Activated T-helper 2 cell treated with anti-CD3 and anti-CD28 coated beads, Interferon-gamma antibody, Interleukin-2, Interleukin-4, amounts not matched to agents 10 μg/mL and 5 μg/mL and 100 μg/mL, durations not matched to agents 14 hours and 24 hours and 36 hours (primary cell): Measurements from ENCODE around the gene MT1A. TPM values are rescaled to one million over a fixed set of nuclear protein-coding genes. Genes with fewer than 3 reads are reported as not detected.
A peak's percentile ranks its signal among the peaks of the same experiment; 100 is the strongest.

ENCODE experiments used
- DNase-seq: peaks from one replicate; pipeline ENCODE4 v3.0.0; 2021; ENCODE audit warnings: low spot score
- H3K27ac Mint-ChIP-seq: one replicate; pipeline ENCODE4 v1.8.0; 2021; ENCODE audit warnings: mixed read lengths
- H3K27me3 Mint-ChIP-seq: one replicate; pipeline ENCODE4 v1.8.0; 2021; ENCODE audit warnings: low read depth, mixed read lengths
- H3K36me3 Mint-ChIP-seq: one replicate; pipeline ENCODE4 v1.8.0; 2021; ENCODE audit warnings: low read depth, mixed read lengths
- H3K4me1 Mint-ChIP-seq: one replicate; pipeline ENCODE4 v1.8.0; 2021; ENCODE audit warnings: low read depth, mixed read lengths
- H3K4me3 Mint-ChIP-seq: one replicate; pipeline ENCODE4 v1.8.0; 2021; ENCODE audit warnings: low read depth, mild to moderate bottlenecking, moderate library complexity, mixed read lengths
- H3K9me3 Mint-ChIP-seq: one replicate; pipeline ENCODE4 v1.8.0; 2021; ENCODE audit warnings: mixed read lengths
- intact Hi-C: fragments of 100-400 bp; cut with micrococcal nuclease; formaldehyde crosslinking; loops from one replicate; pipeline ENCODE4 v1.15.1; 2023
- total RNA-seq: library from RNA; stranded (reverse); gene quantifications from 2 replicates; pipeline ENCODE4 v1.2.3, GENCODE V29; 2022

Gene MT1A
- total RNA-seq, 1 donor from 2014 or later: 8.3 TPM

DNA sequence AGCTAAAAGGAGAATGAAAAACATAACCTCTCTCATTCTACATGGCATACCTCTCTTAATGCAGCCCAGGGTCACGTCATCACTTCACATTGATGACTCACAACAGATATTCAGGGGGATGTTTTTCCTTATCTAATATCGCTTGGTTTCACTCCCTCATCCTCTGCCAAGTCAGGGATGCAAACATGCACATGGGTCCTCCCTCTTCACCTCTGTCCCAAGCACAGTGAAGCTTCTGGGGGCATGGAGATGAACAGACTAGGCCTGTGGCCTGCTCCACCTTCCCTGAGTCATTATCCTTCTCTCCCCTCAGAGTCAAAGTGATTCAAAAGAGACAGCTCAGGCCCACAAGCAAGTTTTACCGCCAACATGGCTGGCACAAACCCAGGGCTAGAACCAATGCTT is 32.4 kb upstream of the MT1A start:
- Mint-ChIP-seq H3K27me3 (peaks cover 6% of the 10 kb centered on the region), H3K4me1 (peaks cover 41% of the 10 kb centered on the region), H3K27ac (no peak overlapping the region), H3K9me3 (no peaks in the 10 kb centered on the region), H3K36me3 (peaks cover 16% of the 10 kb centered on the region), H3K4me3 (no peak overlapping the region)
- intact Hi-C loops: no loop called here
- no peak for DNase-seq

DNA sequence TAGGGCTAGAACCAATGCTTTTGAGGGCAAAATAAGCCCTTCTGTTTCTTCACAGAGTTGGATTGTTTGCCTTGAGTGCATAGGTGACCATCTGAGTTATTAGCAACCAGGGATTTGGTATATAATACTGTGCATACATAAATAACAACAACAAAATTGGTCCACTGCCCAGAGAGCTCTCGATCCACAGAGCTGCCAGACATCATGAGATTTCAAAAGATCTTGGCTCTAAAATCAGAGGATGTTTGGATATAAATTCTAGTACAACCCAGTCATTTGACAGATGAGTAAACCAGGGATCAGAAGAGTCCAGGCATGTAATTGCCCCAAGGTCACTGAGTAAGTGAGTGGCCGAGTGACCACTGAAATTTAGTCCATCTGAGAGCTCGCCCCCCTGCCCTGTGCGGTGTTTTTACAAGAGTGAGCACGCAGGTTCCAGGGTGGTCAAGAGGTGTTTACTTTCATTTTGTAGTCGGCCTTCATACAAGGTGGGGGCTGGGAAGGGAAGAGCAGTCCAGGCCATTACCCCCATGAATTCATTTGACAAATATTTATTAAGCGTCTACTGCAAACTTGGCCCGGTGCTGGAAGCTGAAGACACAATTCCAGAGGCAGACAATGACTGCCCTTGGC is 31.9 kb upstream of the MT1A start:
- Mint-ChIP-seq H3K36me3 (peaks cover 16% of the 10 kb centered on the region), H3K27me3 (peaks cover 4% of the 10 kb centered on the region), H3K27ac (peak overlapping the region; percentile 65), H3K4me3 (no peak overlapping the region), H3K9me3 (no peaks in the 10 kb centered on the region), H3K4me1 (peaks cover 46% of the 10 kb centered on the region)
- no peak for DNase-seq
- intact Hi-C loops: no loop called here

DNA sequence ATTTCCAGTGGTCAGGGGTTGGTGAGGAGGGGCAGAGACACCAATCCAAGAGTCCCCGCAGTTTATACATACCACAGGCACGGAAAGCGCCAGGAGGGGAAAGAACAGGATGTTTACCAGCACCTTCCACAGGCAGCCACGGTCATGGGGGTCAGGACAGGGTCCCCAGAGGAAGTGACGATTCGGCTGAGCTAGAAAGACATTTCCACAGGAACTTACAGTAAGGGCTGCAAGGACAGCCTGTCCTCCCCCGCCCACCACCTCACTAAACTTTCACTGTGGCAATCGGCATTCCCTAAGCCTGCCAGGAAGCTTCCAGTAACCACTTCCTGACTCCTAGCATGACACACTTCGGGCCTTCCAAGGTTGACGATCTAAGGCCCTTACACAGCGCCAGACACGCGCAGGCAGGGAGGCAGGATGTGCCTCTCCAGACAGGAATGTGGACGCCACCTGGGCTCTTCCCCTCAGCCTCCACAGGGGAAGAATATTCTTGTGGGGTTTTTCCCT is 31.3 kb upstream of the MT1A start:
- intact Hi-C loops: no loop called here
- Mint-ChIP-seq H3K9me3 (no peaks in the 10 kb centered on the region), H3K4me1 (peaks cover 48% of the 10 kb centered on the region), H3K4me3 (peak overlapping the region; percentile 22), H3K27ac (peak overlapping the region; percentile 65), H3K27me3 (peaks cover 1% of the 10 kb centered on the region), H3K36me3 (peaks cover 16% of the 10 kb centered on the region)
- no peak for DNase-seq

DNA sequence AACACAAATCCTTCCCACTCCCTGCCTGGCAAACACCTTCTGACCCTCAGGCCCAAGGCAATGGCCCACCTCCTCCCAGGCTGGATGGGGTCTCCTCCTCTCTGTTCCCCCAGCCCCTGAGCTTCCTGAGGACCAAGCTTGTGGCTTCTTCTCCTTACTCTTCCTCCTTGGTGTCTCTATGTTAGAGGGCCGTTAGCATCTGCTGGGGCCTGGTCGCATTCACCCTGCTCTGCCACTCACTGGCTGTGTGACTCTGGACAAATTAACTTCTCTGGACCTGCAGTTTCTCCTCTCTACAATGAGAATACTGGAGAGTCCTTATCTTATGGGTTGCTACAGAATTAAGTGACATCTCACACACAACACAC is 30.8 kb upstream of the MT1A start:
- no peak for DNase-seq
- no peaks in the 10 kb centered on the region for H3K27me3 Mint-ChIP-seq
- H3K4me3 Mint-ChIP-seq: peak overlapping the region; percentile 97
- H3K27ac Mint-ChIP-seq: peak overlapping the region; percentile 82
- H3K9me3 Mint-ChIP-seq: no peaks in the 10 kb centered on the region
- intact Hi-C loops: loop anchor here (1.0 to 2.0 kb wide), 5 partner anchors 10 to 435 kb away; partner anchors contain the start of genes MT1E and MT1X
- H3K36me3 Mint-ChIP-seq: peaks cover 16% of the 10 kb centered on the region
- H3K4me1 Mint-ChIP-seq: peaks cover 52% of the 10 kb centered on the region

DNA sequence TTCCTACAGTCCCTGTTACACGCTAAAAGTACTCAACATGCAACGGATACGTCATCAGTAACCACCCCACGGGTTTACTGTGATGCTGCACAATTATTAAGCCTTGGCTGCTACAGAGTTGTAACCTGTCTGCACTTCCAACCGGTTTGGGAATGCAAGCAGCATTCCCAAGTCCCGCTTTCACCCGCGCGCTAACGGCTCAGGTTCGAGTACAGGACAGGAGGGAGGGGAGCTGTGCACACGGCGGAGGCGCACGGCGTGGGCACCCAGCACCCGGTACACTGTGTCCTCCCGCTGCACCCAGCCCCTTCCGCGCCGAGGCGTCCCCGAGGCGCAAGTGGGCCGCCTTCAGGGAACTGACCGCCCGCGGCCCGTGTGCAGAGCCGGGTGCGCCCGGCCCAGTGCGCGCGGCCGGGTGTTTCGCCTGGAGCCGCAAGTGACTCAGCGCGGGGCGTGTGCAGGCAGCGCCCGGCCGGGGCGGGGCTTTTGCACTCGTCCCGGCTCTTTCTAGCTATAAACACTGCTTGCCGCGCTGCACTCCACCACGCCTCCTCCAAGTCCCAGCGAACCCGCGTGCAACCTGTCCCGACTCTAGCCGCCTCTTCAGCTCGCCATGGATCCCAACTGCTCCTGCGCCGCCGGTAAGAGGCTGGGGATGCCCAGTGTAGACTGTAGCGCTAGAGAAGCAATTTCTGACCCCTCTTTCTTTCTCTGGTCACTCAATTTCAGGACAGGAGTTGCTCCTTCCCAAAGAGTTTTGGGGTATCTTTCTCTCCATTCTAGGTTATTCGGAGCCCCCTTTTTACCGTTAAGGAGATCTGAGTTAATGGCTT is 30.2 kb upstream of the MT1A start, which contains the start of gene MT2A:
TSS of gene MT2A (plus strand) at position 542 of the 833 bp plus-strand sequence. CDS start at position 614, 72 bp downstream.
- peaks cover 55% of the 10 kb centered on the region for H3K4me1 Mint-ChIP-seq
- no peaks in the 10 kb centered on the region for H3K9me3 Mint-ChIP-seq
- intact Hi-C loops: loop anchor here (1.0 to 2.0 kb wide), 5 partner anchors 9 to 435 kb away; partner anchors contain the start of genes MT1E and MT1X
- peaks cover 16% of the 10 kb centered on the region for H3K36me3 Mint-ChIP-seq
- H3K4me3 Mint-ChIP-seq: peak within 1 kb of the TSS; percentile 97
- no peaks in the 10 kb centered on the region for H3K27me3 Mint-ChIP-seq
- peak within 1 kb of the TSS; percentile 99 for H3K27ac Mint-ChIP-seq
- peak; percentile 88 for DNase-seq

DNA sequence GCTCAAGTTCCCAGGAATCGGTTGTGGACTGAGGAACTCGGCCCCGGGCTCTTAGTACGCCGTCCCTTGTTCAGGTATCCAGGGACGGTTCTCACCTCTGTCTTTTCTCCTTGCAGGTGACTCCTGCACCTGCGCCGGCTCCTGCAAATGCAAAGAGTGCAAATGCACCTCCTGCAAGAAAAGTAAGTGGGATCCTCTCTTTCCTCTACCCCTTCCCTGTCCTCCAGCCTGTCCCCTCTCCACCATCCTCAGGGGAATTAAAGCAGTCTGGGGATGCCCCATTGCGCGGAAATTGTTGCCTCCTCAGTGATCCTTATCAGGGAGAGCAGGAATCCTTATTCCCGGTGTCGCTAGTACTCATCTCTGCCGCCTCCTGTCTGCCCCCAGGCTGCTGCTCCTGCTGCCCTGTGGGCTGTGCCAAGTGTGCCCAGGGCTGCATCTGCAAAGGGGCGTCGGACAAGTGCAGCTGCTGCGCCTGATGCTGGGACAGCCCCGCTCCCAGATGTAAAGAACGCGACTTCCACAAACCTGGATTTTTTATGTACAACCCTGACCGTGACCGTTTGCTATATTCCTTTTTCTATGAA is 29.5 kb upstream of the MT1A start:
- intact Hi-C loops: loop anchor here (1.0 to 2.0 kb wide), 5 partner anchors 8 to 434 kb away; partner anchors contain the start of genes MT1E and MT1X
- peak overlapping the region; percentile 99 for H3K27ac Mint-ChIP-seq
- peaks cover 16% of the 10 kb centered on the region for H3K36me3 Mint-ChIP-seq
- peak overlapping the region; percentile 97 for H3K4me3 Mint-ChIP-seq
- H3K27me3 Mint-ChIP-seq: no peaks in the 10 kb centered on the region
- DNase-seq: no peak
- H3K9me3 Mint-ChIP-seq: no peaks in the 10 kb centered on the region
- H3K4me1 Mint-ChIP-seq: peaks cover 58% of the 10 kb centered on the region

DNA sequence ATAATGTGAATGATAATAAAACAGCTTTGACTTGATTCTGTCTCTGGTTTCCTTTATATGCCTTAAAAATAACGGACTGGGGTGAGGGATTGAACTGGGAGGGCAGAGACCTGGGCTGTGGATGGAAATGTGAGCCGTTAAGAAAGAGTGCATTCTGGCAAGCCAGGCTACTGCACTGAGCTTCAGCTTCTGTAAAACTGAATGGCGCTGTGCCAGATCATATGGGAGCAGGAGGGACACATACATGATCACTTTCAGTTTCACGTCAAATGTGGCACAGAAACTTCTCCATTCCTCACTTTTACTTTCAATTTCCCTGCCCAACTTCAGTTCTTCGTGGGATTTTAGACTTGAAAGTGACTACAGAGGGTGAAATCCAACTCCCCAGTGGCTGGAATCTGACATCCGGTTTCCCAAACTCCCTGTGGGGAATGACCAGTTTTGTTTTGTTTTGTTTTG is 29.0 kb upstream of the MT1A start:
- peaks cover 63% of the 10 kb centered on the region for H3K4me1 Mint-ChIP-seq
- H3K27me3 Mint-ChIP-seq: no peaks in the 10 kb centered on the region
- no peaks in the 10 kb centered on the region for H3K9me3 Mint-ChIP-seq
- H3K27ac Mint-ChIP-seq: peak overlapping the region; percentile 99
- intact Hi-C loops: loop anchor here (2.0 kb wide), 2 partner anchors 253 to 433 kb away; no protein-coding TSS in a partner anchor
- peak overlapping the region; percentile 97 for H3K4me3 Mint-ChIP-seq
- H3K36me3 Mint-ChIP-seq: peaks cover 16% of the 10 kb centered on the region
- DNase-seq: peak; percentile 71

DNA sequence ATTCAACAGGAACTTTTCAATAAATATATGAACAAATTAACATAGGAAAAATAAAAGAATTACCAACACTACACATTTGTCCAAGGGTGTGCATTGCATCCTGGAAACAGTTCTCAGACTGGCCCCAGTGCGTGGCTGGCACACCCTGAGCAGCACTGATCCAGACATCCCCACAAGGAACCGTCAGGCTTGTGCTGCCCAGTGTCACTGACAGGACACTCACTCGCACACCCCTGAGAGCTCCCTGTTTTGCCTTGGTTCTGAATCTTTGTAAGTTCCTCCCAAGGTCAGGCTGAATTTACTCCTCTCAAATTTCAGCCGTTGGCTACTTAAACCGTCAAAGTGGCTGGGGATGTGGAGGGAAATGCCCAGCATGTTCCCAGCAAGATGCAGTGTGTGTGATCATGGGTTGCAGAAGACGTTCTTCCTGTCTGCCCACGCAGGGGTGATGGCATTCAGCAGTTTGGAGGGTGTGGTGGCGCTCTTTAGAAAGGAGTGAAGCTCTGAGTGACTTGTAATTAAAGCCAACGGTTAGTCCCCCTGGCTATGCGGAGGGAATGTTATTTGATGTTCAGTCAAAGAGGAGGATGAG is 28.4 kb upstream of the MT1A start:
- Mint-ChIP-seq H3K9me3 (no peaks in the 10 kb centered on the region), H3K4me3 (peak overlapping the region; percentile 97), H3K27ac (peak overlapping the region; percentile 99), H3K4me1 (peaks cover 69% of the 10 kb centered on the region), H3K27me3 (no peaks in the 10 kb centered on the region), H3K36me3 (peaks cover 16% of the 10 kb centered on the region)
- intact Hi-C loops: loop anchor here (1.0 to 10.0 kb wide), 6 partner anchors 33 to 690 kb away; partner anchors contain the start of genes MT1G, MT1H, NUDT21 and OGFOD1
- DNase-seq: peak; percentile 54

DNA sequence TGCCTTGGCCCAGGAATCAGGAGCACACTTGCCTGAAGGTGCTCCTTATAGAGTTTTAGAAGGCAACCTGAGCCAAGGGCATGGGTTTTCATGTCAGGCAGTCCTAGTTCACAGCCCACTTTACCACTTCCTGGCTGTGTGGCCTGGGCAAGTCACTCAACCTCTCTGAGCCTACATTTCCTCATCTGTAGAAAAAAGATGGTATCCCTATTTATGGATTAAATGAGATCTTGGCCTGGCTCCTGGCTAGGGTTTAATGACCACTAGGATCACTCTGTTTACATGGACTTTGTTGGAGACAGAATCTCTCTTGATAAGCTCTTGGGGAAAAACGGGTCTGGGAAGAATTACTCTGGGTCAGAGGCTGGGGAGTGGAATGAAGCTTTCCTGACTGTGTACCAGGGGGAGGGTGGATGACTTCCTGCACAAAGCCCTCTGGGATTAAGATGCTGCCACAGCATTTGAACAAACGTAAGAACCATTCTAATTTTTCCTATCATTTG is 27.8 kb upstream of the MT1A start:
- Mint-ChIP-seq H3K36me3 (peaks cover 16% of the 10 kb centered on the region), H3K27me3 (no peaks in the 10 kb centered on the region), H3K4me1 (peaks cover 75% of the 10 kb centered on the region), H3K4me3 (peak overlapping the region; percentile 97), H3K27ac (peak overlapping the region; percentile 99), H3K9me3 (no peaks in the 10 kb centered on the region)
- intact Hi-C loops: loop anchor here (1.0 to 10.0 kb wide), 6 partner anchors 33 to 690 kb away; partner anchors contain the start of genes MT1G, MT1H, NUDT21 and OGFOD1
- DNase-seq: no peak

DNA sequence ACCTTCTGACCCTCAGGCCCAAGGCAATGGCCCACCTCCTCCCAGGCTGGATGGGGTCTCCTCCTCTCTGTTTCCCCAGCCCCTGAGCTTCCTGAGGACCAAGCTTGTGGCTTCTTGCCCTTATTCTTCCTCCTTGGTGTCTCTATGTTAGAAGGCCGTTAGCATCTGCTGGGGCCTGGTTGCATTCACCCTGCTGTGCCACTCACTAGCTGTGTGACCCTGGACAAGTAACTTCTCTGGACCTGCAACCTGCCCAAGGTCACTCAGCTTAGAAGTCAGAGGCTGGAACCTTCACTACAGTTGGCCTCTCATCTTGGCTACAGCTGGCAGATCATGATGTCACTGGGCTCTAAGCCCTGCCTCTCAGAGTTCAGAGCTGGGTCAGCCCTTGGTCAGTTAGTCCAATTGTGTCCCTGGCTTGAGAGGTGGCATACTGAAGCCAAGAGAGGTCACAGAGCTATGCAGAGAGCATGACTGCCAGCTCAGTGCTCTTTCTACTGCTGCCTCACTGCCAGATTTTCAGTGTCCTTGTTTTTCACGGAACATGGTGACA is 27.1 kb upstream of the MT1A start:
- no peaks in the 10 kb centered on the region for H3K27me3 Mint-ChIP-seq
- H3K4me1 Mint-ChIP-seq: peaks cover 71% of the 10 kb centered on the region
- H3K27ac Mint-ChIP-seq: peak overlapping the region; percentile 99
- intact Hi-C loops: loop anchor here (2.0 to 10.0 kb wide), 3 partner anchors 57 to 403 kb away; partner anchors contain the start of genes MT1G and MT1H
- DNase-seq: no peak
- H3K36me3 Mint-ChIP-seq: peaks cover 16% of the 10 kb centered on the region
- H3K4me3 Mint-ChIP-seq: peak overlapping the region; percentile 27
- H3K9me3 Mint-ChIP-seq: no peaks in the 10 kb centered on the region

DNA sequence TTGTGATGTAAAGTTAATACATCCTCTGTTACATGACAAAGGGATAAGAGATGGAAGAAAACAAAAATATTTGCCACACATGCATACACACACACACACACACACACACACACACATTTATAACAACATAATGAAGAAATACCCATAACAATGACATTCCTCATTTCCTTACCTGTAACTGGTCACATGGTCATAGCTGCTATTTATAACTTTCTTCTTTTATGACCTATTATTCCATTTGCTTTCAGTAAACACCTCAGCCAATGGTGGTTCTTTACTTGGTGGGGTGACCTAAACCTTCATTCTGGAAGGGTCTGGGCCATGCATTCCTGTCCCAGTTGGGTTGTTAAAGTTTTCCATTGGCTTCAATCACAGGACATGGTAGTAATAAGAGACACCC is 24.8 kb upstream of the MT1A start:
- Mint-ChIP-seq H3K4me1 (peaks cover 69% of the 10 kb centered on the region), H3K9me3 (no peaks in the 10 kb centered on the region), H3K27me3 (no peaks in the 10 kb centered on the region), H3K27ac (peak overlapping the region; percentile 87), H3K36me3 (peaks cover 13% of the 10 kb centered on the region), H3K4me3 (peak overlapping the region; percentile 59)
- no peak for DNase-seq
- intact Hi-C loops: loop anchor here (1.0 to 10.0 kb wide), 3 partner anchors 331 to 428 kb away; no protein-coding TSS in a partner anchor
